Activated CD8-positive, alpha-beta memory T cell treated with anti-CD3 and anti-CD28 coated beads, Interleukin-2, amount 50 U/mL, for 1 hour (primary cell): Measurements from ENCODE around the gene MYO18B.

Experiments used
- DNase-seq: peaks from one replicate; pipeline ENCODE4 v3.0.0-alpha.2; 2020; ENCODE audit errors: extremely low read depth

The MYO18B gene

GRCh38 chr22:25748140-25748539 is 6.2 kb downstream of the MYO18B start:
- no peak for DNase-seq

GRCh38 chr22:25748704-25749103 is 6.7 kb downstream of the MYO18B start:
- no peak for DNase-seq

- DNase-seq, result no peak
These were observed 7.6 kb downstream of the MYO18B start for GRCh38 chr22:25749420-25750169.

GRCh38 chr22:25750569-25751173 is 8.7 kb downstream of the MYO18B start:
- DNase-seq, result no peak

DNA sequence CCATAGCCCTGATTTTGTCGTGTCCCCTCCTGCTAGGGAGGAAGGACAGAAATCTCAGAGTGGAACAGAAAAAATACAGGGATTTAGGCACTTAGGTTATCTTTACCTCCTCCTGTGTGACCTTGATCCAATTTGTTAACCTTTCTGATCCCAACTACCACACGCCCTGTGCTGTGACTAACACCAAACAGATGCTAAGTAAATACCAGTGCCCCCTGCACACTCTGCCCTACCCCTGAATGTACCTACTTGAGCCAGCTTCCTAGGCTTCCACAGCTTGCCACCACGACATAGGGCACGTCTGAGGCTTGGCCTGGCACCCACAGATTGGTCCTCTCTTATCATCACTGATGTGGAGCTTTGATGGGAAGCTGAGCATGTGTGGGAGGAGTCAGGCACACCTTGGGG is 9.2 kb downstream of the MYO18B start:
- no peak for DNase-seq

GRCh38 chr22:25752615-25753214 is 10.7 kb downstream of the MYO18B start:
- DNase-seq, result no peak

DNA sequence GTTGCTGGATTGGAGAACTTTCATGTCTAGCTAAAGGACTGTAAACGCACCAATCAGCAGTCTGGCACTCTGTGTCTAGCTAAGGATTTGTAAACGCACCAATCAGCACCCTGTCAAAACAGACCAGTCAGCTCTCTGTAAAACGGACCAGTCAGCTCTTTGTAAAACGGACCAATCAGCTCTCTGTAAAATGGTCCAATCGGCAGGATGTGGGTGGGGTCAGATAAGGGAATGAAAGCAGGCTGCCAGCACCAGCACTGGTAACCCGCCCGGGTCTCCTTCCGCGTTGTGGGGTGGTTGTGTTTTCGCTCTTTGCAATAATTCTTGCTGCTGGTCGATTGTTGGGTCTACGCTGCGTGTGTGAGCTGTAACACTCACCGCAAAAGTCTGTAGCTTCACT is 11.3 kb downstream of the MYO18B start:
- DNase-seq, result no peak

DNA sequence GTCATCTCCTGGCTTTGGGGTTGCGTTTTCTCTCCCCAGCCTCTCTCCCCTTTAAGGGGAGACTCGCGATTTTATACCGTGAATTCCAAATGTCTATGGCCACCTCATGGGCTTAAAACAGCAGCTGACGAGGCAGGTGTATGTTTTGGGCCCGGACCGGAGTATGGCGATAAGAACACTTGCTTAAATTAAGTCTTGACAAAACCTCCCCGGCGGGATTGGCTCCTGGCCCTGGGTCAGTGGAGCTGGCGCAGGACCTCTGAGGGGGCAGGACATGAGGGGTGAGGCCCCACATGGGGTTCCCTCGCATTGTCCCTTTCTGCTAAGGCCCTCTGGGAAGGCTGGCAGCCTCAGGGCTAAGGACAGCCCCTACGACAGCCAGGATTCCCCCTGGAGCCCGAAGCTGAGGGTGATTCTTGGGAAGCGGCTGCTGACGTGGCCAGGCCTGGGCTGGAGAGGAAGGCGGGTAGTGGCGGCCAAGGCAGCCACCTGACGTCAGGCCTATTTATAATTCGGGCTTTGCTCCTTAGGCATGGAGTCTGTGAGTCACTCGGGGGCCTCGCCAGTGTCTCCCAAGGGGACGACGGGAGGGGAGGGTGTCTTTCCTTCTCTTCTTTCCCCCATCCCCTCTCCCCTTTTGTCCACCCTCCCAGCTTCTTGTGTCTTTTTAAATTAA is 12.7 kb downstream of the MYO18B start:
- no peak for DNase-seq

DNA sequence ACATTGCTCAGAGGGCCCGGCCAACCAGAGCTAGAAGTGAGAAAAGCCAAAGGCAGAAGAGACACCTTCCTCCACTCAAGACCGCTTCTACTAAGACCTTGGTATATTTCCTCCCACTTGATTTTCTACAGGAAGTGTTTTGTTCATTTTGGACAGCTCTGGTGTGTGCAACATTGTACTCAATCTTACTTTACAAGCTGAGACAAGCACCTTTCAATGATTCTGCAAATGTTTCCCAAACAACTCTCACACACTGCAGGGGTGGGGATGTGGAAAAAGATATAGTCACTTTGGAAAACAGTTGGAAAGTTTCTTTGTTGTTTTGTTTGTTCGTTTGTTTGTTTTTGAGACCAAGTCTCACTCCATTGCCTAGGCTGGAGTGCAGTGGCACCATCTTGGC is 15.7 kb downstream of the MYO18B start:
- DNase-seq, result no peak

DNA sequence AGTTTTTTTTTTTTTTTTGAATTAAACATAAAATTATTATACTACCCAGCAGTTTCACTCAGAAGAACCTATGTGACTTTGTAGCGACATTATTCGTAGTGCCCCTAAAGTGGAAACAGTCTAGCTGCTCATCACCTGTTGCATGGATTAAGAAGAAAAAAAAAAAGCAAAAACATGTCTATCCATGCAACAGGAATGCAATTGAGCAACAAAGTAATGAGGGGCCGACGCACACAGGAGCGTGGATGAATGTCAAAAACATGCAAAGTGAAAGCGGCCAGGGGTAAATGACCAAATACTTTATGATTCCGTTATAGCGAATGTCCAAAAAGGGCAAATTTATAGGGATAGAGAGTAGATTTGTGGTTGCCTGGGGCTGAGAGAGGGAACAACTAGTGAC is 16.3 kb downstream of the MYO18B start:
- no peak for DNase-seq

- no peak for DNase-seq
These were observed 17.8 kb downstream of the MYO18B start for GRCh38 chr22:25759825-25760231.

GRCh38 chr22:25760294-25760693 is 18.3 kb downstream of the MYO18B start:
- DNase-seq, result no peak

DNA sequence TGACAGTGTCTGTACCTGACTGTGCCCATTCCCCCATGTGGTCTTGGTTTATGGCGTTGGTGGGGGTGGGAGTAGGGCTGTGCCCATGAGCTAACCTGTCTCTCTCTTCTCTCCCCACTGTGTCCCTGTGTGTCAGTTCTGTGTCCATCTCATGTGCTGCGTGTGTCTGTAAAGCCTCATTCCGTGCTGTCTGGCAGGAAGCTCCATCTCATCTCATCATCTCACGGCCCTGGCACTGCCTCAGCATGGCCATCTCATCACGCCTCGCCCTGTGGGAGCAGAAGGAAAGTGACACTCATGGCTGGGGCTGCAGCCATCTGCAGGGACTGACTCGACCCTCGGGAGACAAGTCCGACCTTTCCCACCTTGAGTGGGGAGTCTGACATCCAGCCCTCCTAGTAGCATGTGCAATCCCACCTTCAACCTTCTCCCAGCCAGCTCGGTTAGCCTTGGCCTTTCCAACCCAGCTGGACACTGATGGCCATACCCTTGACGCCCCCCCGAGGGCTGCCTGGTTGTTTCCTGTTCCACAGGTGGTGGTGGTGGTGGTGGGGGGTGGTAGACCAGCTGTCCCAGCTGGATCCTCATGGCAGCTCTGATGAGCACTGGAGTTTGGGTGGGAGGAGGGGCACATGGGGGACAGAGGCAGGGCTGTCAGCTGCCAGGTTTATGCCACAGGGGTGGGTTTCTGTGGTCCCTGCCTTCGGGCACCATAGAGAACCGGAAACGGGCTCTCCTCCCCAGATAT is 19.0 kb downstream of the MYO18B start:
- no peak for DNase-seq

DNA sequence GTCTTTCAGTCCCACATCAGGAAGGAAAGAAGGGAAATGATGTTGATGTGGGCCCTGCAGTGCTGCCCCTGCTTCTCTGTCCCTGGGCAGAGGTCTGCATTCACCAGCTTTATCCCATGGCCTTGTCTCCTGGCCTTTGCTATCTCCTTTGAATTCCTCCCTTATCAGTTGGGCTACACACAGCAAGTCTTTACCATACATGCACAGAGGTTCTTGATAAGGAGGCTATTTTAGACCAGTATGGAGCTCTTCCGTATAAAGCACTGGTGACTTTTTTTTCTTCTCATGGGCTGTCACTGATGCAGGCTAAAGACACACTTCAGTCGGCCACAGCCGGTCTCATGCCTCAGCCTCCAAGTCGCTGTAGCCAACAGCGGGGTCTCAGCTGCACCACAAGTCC is 20.2 kb downstream of the MYO18B start:
- no peak for DNase-seq

DNA sequence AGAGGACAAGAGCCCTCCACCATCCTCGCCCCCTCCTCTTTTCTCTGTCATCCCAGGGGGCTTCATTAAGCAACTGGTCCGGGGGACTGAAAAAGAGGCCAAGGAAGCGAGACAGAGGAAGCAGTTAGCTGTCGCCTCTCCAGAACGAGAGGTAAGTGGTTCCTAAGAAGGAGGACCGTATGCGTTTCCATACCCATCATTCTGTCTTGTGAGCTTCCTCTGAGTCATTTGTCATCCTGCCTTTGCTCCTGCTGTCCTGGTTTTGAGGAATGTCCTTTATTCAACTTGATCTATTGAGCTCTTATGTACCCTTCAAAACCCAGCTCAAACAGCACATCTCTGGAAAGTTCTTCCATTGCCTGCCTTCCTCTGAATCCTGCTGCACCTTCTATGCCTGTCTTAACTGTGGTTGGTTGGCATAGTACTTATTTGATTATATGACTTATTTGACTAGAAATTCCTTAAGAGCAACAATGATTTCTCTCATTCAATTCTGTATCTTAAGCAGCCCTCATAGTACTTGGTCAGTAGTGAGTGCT is 21.3 kb downstream of the MYO18B start:
- DNase-seq, result no peak

GRCh38 chr22:25764270-25765015 is 22.5 kb downstream of the MYO18B start:
- DNase-seq, result no peak

DNA sequence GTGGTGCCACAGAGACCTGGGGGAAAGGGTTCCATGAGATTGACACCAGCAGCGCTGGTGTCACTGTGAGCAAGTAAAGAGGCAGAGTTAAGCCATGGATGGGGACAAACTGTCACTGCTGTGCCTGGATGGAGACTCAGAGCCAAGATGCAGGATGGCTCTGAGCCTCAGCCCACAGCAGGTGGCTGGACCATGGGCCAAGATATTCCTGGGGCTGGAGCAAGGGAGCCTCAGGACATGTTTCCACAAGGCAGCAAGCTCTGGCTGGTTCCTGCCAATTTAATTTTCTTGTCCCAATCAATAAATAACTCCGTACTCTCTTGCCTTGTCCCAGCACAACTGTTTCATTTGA is 23.0 kb downstream of the MYO18B start:
- no peak for DNase-seq

DNA sequence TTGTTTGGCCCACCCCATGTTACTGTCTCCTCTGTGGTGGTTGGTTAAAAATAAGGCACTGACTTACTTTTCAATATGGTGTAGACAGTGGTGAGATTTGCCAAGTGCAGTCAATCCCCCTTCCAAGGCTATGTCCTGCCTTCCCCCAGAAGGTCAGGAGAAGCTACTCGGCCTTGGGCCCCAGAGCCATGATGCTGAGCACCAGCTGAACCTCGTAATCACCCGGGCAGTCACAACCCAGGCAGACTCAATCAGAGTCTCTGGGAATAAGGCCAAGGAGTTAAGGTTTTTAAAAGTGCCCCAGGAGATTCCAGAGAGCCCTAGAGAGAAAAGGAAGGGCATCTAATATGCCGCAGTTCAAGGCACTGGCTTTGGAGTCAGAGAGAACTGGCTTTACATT is 23.8 kb downstream of the MYO18B start:
- no peak for DNase-seq

DNA sequence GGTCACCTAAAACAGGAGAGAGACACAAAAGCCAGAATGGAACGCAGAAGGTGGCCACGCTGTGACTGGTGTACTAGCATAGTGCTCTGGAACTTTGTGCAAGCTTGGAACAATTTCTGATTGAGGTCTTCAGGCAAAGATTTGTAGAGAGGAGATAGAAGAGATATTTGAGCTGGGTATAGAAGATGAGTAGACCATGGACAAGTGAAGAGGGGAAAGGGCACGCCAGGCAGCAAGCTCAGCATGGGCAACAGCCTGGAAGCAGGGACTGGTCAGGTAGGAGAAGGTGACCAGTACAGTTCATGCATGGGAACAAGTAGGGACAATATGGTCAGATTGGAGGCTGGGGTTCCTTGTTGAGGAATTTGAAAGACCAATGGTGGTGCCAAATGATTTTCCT is 24.4 kb downstream of the MYO18B start:
- no peak for DNase-seq

DNA sequence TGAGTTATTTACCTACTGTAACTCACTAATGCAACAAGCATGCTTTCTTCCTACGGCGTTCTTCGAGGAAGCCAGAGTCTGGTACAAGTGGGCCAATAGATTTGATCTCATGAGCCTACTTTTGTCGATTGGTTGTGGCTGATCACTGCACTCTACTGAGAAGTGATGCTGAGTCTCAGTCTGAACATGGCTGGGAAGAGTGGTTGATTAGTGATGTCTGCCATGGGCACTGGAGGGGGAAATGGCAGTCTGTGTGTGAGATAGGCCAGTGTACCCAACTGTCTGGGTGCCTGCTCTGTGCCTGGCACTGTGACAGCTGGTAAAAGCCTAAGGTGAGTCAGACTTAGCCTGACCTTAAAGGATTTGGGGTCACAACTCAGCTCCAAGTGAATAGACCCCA is 28.3 kb downstream of the MYO18B start:
- DNase-seq, result no peak

DNA sequence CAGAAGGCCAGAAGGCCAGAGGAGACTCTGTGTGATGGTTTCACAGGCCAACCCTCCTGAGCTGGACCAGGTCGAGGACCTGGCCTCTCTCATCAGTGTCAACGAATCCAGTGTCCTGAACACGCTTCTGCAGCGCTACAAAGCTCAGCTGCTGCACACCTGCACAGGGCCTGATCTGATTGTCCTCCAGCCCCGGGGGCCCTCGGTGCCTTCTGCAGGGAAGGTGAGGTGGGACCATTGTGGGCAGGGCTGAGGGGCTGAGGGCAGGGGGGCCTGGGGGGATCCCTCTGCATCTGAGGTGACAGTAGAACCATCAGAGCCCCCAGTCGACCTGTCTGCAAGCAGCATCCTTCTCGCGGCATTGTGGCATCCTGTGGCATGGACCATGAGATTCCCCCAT is 30.3 kb downstream of the MYO18B start:
- DNase-seq, result no peak
